Measurements from ENCODE around the gene DOCK6. TPM values are rescaled to one million over a fixed set of nuclear protein-coding genes. Genes with fewer than 3 reads are reported as not detected.
A peak's percentile ranks its signal among the peaks of the same experiment; 100 is the strongest.

The DOCK6 gene
- total and polyA plus RNA-seq, 2 of the 13 experiments (the other 11 are each of a cell fraction or from before 2014, with no cell fraction given), result 5.4 to 38.1 TPM

DNA sequence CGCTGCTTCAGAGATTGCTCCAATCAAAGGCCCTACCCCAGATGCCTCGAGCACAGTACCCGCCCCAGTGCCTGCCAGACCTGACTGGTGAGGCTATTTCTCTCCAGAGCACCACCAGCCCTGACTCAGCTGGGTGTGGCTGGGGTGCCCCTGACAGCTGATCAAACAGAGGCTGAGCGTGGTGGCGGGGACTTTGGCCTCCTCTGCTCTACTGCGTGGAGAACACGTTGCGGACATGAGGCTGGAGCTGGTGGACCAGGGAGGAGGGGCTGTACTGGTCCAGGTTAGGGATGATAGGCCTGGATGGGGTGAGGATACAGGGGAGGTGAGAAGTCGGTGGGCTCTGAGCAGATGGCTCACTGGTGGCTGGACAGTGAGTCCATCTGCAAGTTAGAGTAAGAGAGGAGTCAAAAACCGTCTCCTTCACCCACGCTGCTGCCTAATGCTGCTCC lies 3.5 kb upstream of the DOCK6 start (continued):
- TF ChIP-seq, protein P1, sequence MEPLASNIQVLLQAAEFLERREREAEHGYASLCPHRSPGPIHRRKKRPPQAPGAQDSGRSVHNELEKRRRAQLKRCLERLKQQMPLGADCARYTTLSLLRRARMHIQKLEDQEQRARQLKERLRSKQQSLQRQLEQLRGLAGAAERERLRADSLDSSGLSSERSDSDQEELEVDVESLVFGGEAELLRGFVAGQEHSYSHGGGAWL (CRISPR knock-in tag; IDR thresholded peaks at IDR 0.05), result peak; percentile 93
- 0 out of 2 replicates have a peak, but pooled peaks have one; percentile 50 for TF ChIP-seq ZNF572 (CRISPR knock-in tag; IDR thresholded peaks at IDR 0.05)
- peak; percentile 98 for TF ChIP-seq REPIN1 (CRISPR knock-in tag; IDR thresholded peaks at IDR 0.05; ENCODE audit: borderline replicate concordance, low read depth)
- peak; percentile 88 for TF ChIP-seq TEAD3 (CRISPR knock-in tag; optimal IDR thresholded peaks at IDR 0.05; ENCODE audit: borderline replicate concordance)
- TF ChIP-seq, protein P2, sequence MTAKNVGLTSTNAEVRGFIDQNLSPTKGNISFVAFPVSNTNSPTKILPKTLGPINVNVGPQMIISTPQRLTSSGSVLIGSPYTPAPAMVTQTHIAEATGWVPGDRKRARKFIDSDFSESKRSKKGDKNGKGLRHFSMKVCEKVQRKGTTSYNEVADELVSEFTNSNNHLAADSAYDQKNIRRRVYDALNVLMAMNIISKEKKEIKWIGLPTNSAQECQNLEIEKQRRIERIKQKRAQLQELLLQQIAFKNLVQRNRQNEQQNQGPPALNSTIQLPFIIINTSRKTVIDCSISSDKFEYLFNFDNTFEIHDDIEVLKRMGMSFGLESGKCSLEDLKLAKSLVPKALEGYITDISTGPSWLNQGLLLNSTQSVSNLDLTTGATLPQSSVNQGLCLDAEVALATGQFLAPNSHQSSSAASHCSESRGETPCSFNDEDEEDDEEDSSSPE (CRISPR knock-in tag; IDR thresholded peaks at IDR 0.05), result peak; percentile 74
- no peak for TF ChIP-seq TBP (CRISPR knock-in tag; IDR thresholded peaks at IDR 0.05)
- TF ChIP-seq, protein P3, sequence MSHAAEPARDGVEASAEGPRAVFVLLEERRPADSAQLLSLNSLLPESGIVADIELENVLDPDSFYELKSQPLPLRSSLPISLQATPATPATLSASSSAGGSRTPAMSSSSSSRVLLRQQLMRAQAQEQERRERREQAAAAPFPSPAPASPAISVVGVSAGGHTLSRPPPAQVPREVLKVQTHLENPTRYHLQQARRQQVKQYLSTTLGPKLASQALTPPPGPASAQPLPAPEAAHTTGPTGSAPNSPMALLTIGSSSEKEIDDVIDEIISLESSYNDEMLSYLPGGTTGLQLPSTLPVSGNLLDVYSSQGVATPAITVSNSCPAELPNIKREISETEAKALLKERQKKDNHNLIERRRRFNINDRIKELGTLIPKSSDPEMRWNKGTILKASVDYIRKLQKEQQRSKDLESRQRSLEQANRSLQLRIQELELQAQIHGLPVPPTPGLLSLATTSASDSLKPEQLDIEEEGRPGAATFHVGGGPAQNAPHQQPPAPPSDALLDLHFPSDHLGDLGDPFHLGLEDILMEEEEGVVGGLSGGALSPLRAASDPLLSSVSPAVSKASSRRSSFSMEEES (CRISPR knock-in tag; IDR thresholded peaks at IDR 0.05), result peak; percentile 87
- TF ChIP-seq ATF7-NPFF (CRISPR knock-in tag; IDR thresholded peaks at IDR 0.05; ENCODE audit: low read depth), result peak; percentile 71; the same call in 1 of the 2 replicates
- no peak for TF ChIP-seq PLRG1 (conservative IDR thresholded peaks at IDR 0.05)
- TF ChIP-seq ZNF282 (IDR thresholded peaks at IDR 0.05; ENCODE audit: partially characterized antibody), result no peak
- TF ChIP-seq MED13 (CRISPR knock-in tag; IDR thresholded peaks at IDR 0.05), result peak; percentile 72; the same call in 1 of the 2 replicates
- TF ChIP-seq KLF12 (CRISPR knock-in tag; IDR thresholded peaks at IDR 0.05; ENCODE audit: borderline replicate concordance), result peak; percentile 100
- TF ChIP-seq NR2F6 (IDR thresholded peaks at IDR 0.05), result peak; percentile 87
- peak; percentile 95 for TF ChIP-seq NR2F6 (CRISPR knock-in tag; IDR thresholded peaks at IDR 0.05)
- no peak for TF ChIP-seq SMARCC2 (IDR thresholded peaks at IDR 0.05)
- no peak for TF ChIP-seq ZNF530 (CRISPR knock-in tag; IDR thresholded peaks at IDR 0.05; ENCODE audit: low read depth)
- peak; percentile 78 for TF ChIP-seq ISL2 (CRISPR knock-in tag; IDR thresholded peaks at IDR 0.05)
- TF ChIP-seq CBFB (CRISPR knock-in tag; IDR thresholded peaks at IDR 0.05), result peak; percentile 86
- peak; percentile 57; the same call in 1 of the 2 replicates for TF ChIP-seq ZNF773 (CRISPR knock-in tag; IDR thresholded peaks at IDR 0.05; ENCODE audit: borderline replicate concordance)
- peak; percentile 91 for TF ChIP-seq GFI1 (CRISPR knock-in tag; IDR thresholded peaks at IDR 0.05; ENCODE audit: borderline replicate concordance)
- peak; percentile 96 for TF ChIP-seq PHF5A (CRISPR knock-in tag; IDR thresholded peaks at IDR 0.05; ENCODE audit: low read depth, unreplicated experiment)
- no peak for TF ChIP-seq MBD4 (IDR thresholded peaks at IDR 0.05; ENCODE audit: borderline replicate concordance, low read length)
- TF ChIP-seq, protein P4, sequence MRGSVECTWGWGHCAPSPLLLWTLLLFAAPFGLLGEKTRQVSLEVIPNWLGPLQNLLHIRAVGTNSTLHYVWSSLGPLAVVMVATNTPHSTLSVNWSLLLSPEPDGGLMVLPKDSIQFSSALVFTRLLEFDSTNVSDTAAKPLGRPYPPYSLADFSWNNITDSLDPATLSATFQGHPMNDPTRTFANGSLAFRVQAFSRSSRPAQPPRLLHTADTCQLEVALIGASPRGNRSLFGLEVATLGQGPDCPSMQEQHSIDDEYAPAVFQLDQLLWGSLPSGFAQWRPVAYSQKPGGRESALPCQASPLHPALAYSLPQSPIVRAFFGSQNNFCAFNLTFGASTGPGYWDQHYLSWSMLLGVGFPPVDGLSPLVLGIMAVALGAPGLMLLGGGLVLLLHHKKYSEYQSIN (CRISPR knock-in tag; IDR thresholded peaks at IDR 0.05; ENCODE audit: borderline replicate concordance), result no peak
- TF ChIP-seq WIZ (CRISPR knock-in tag; IDR thresholded peaks at IDR 0.05), result no peak; the same call in 1 of the 2 replicates
- TF ChIP-seq ZNF296 (CRISPR knock-in tag; conservative IDR thresholded peaks at IDR 0.05), result 0 out of 2 replicates have a peak, but pooled peaks have one; percentile 10
- peak; percentile 82 for TF ChIP-seq MED8 (CRISPR knock-in tag; IDR thresholded peaks at IDR 0.05; ENCODE audit: insufficient replicate concordance)
- TF ChIP-seq, protein P5, sequence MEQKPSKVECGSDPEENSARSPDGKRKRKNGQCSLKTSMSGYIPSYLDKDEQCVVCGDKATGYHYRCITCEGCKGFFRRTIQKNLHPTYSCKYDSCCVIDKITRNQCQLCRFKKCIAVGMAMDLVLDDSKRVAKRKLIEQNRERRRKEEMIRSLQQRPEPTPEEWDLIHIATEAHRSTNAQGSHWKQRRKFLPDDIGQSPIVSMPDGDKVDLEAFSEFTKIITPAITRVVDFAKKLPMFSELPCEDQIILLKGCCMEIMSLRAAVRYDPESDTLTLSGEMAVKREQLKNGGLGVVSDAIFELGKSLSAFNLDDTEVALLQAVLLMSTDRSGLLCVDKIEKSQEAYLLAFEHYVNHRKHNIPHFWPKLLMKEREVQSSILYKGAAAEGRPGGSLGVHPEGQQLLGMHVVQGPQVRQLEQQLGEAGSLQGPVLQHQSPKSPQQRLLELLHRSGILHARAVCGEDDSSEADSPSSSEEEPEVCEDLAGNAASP (CRISPR knock-in tag; IDR thresholded peaks at IDR 0.05; ENCODE audit: borderline replicate concordance), result peak; percentile 85; the same call in 1 of the 2 replicates
- peak; percentile 87 for TF ChIP-seq KAT8 (CRISPR knock-in tag; IDR thresholded peaks at IDR 0.05)
- no peak for TF ChIP-seq CHD2 (IDR thresholded peaks at IDR 0.05; ENCODE audit: low read depth, low read length)

Data from HepG2 (cell line).